HEK293 (cell line): ENCODE data around the gene NCR3LG1.

ENCODE experiments used
- ATF2 ChIP-seq: fragments of 450-650 bp; formaldehyde crosslinking; IDR thresholded peaks from 2 replicates; pipeline ENCODE4 v1.5.1; 2016; ENCODE audit warnings: missing biosample characterization, missing genetic modification characterization, low read depth
- KLF16 ChIP-seq: fragments of 450-650 bp; formaldehyde crosslinking; IDR thresholded peaks from 2 replicates; pipeline ENCODE4 v1.5.1; 2017; ENCODE audit warnings: missing biosample characterization, missing genetic modification characterization
- MZF1 ChIP-seq: fragments of 450-650 bp; formaldehyde crosslinking; IDR thresholded peaks from 2 replicates; pipeline ENCODE4 v1.5.1; 2017; ENCODE audit warnings: missing biosample characterization, missing genetic modification characterization, borderline replicate concordance
- OSR2 ChIP-seq: fragments of 450-650 bp; formaldehyde crosslinking; IDR thresholded peaks from 2 replicates; pipeline ENCODE4 v1.5.1; 2016; ENCODE audit warnings: missing biosample characterization, missing genetic modification characterization
- PRDM1 ChIP-seq: fragments of 450-650 bp; formaldehyde crosslinking; IDR thresholded peaks from 2 replicates; pipeline ENCODE4; 2016; ENCODE audit warnings: missing biosample characterization, missing genetic modification characterization
- PRDM2 ChIP-seq: fragments of 450-650 bp; formaldehyde crosslinking; IDR thresholded peaks from 2 replicates; pipeline ENCODE4 v1.5.1; 2016; ENCODE audit warnings: missing biosample characterization, missing genetic modification characterization, borderline replicate concordance
- PRDM6 ChIP-seq: fragments of 450-650 bp; formaldehyde crosslinking; IDR thresholded peaks from 2 replicates; pipeline ENCODE4 v1.5.1; 2017; ENCODE audit warnings: missing biosample characterization, missing genetic modification characterization
- TSHZ1 ChIP-seq: fragments of 450-650 bp; formaldehyde crosslinking; IDR thresholded peaks from 2 replicates; pipeline ENCODE4 v1.5.1; 2016; ENCODE audit warnings: missing biosample characterization, missing genetic modification characterization, borderline replicate concordance
- ZBTB1 ChIP-seq: fragments of 450-650 bp; formaldehyde crosslinking; IDR thresholded peaks from 2 replicates; pipeline ENCODE4 v1.5.1; 2016; ENCODE audit warnings: missing biosample characterization, missing genetic modification characterization
- ZBTB48 ChIP-seq: fragments of 450-650 bp; formaldehyde crosslinking; IDR thresholded peaks from 2 replicates; pipeline ENCODE4 v1.5.1; 2016; ENCODE audit warnings: missing biosample characterization, missing genetic modification characterization
- ZEB2 ChIP-seq: fragments of 450-650 bp; formaldehyde crosslinking; IDR thresholded peaks from 2 replicates; pipeline ENCODE4 v1.5.1; 2016; ENCODE audit warnings: missing biosample characterization, missing genetic modification characterization
- ZFP41 ChIP-seq: fragments of 450-650 bp; formaldehyde crosslinking; IDR thresholded peaks from 2 replicates; pipeline ENCODE4 v1.5.1; 2016; ENCODE audit warnings: missing biosample characterization, missing genetic modification characterization, borderline replicate concordance
- ZNF16 ChIP-seq: fragments of 450-650 bp; formaldehyde crosslinking; IDR thresholded peaks from 2 replicates; pipeline ENCODE4 v1.5.1; 2016; ENCODE audit warnings: low read depth, missing biosample characterization, missing genetic modification characterization
- ZNF48 ChIP-seq: fragments of 450-650 bp; formaldehyde crosslinking; IDR thresholded peaks from 2 replicates; pipeline ENCODE4 v1.5.1; 2016; ENCODE audit warnings: missing biosample characterization, missing genetic modification characterization
- ZNF521 ChIP-seq: fragments of 450-650 bp; formaldehyde crosslinking; IDR thresholded peaks from 2 replicates; pipeline ENCODE4 v1.5.1; 2017; ENCODE audit warnings: missing biosample characterization, mild to moderate bottlenecking, missing genetic modification characterization
- ZNF600 ChIP-seq: fragments of 450-650 bp; formaldehyde crosslinking; IDR thresholded peaks from 2 replicates; pipeline ENCODE4 v1.5.1; 2016; ENCODE audit warnings: missing biosample characterization, missing genetic modification characterization
- ZNF692 ChIP-seq: fragments of 450-650 bp; formaldehyde crosslinking; IDR thresholded peaks from 2 replicates; pipeline ENCODE4 v1.5.1; 2016; ENCODE audit warnings: missing biosample characterization, missing genetic modification characterization

The NCR3LG1 gene

GRCh38 chr11:17314232-17314547 lies 37.4 kb upstream of the NCR3LG1 start (continued):
- peak; percentile 26; the same call in 1 of the 2 replicates for TF ChIP-seq TSHZ1 (tag by site-specific recombination)
- TF ChIP-seq ZNF16 (tag by site-specific recombination) = no peak
- TF ChIP-seq ZNF521 (tag by site-specific recombination) = no peak
- TF ChIP-seq ZNF692 (tag by site-specific recombination) = peak; percentile 65
- TF ChIP-seq KLF16 (tag by site-specific recombination) = no peak
- TF ChIP-seq ZBTB1 (tag by site-specific recombination) = no peak
- TF ChIP-seq ATF2 (tag by site-specific recombination) = peak; percentile 49; the same call in 1 of the 2 replicates
- TF ChIP-seq ZBTB48 (tag by site-specific recombination) = no peak
- TF ChIP-seq ZEB2 (tag by site-specific recombination) = peak; percentile 68
- no peak for TF ChIP-seq PRDM2 (tag by site-specific recombination)
- peak; percentile 60; the same call in 1 of the 2 replicates for TF ChIP-seq ZNF600 (tag by site-specific recombination)
- TF ChIP-seq PRDM6 (tag by site-specific recombination) = peak; percentile 90
- TF ChIP-seq ZNF48 (tag by site-specific recombination) = no peak
- TF ChIP-seq ZFP41 (tag by site-specific recombination) = no peak
- peak; percentile 49; the same call in 1 of the 2 replicates for TF ChIP-seq PRDM1 (tag by site-specific recombination)
- peak; percentile 92 for TF ChIP-seq MZF1 (tag by site-specific recombination)
- peak; percentile 51 for TF ChIP-seq OSR2 (tag by site-specific recombination)
